ENCODE measurements around the gene TMA7B. TPM values are rescaled to one million over a fixed set of nuclear protein-coding genes. Genes with fewer than 3 reads are reported as not detected.

The TMA7B gene
- total and polyA plus RNA-seq, 7 donors = 0.41 TPM; not detected in 6

DNA sequence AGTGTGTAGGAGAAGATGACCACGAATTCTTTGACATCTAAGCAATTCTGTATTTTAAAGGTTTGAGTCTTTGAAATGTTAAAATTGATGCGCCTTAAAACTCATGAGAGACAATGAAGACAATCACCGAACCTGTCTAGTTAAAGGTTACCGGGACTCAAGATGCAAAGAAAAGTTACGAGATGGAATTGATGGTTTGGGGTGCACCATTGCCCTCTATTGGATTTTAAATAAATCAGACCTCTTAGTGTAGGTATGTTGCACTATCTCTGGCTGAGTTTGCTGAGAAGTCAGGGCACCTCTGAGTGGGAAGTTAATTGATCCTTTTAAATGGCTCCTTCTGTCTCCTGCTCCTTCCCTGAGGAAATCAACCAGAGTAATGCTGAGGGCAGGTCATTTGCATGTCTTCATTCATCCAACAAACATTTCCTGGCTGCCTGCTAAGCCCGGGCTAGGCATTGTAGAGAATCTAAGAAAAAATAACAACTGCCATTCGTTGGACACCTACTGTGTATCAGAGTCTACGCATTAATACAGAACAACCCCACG lies 19.4 kb upstream of the TMA7B start:
- 71 to 81% methylated on average over 9 of the region's 9 CpGs for WGBS, 2 donors
- Histone ChIP-seq H3K36me3 (no peaks in the 10 kb centered on the region), H3K27me3 (peaks cover 0 to 5% (median 0%) of the 10 kb centered on the region in 3 donors), H3K4me1 (no peaks in the 10 kb centered on the region), H3K27ac (no peak overlapping the region), H3K4me3 (no peak overlapping the region), H3K9me3 (no peaks in the 10 kb centered on the region)
- TF ChIP-seq, protein P1, sequence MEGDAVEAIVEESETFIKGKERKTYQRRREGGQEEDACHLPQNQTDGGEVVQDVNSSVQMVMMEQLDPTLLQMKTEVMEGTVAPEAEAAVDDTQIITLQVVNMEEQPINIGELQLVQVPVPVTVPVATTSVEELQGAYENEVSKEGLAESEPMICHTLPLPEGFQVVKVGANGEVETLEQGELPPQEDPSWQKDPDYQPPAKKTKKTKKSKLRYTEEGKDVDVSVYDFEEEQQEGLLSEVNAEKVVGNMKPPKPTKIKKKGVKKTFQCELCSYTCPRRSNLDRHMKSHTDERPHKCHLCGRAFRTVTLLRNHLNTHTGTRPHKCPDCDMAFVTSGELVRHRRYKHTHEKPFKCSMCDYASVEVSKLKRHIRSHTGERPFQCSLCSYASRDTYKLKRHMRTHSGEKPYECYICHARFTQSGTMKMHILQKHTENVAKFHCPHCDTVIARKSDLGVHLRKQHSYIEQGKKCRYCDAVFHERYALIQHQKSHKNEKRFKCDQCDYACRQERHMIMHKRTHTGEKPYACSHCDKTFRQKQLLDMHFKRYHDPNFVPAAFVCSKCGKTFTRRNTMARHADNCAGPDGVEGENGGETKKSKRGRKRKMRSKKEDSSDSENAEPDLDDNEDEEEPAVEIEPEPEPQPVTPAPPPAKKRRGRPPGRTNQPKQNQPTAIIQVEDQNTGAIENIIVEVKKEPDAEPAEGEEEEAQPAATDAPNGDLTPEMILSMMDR (IDR thresholded peaks at IDR 0.05) = no peak
- TF ChIP-seq POLR2A (IDR thresholded peaks at IDR 0.05) (no peak), POLR2AphosphoS5 (IDR thresholded peaks at IDR 0.05) (no peak), EP300 (IDR thresholded peaks at IDR 0.05) (no peak)
- DNase-seq = no peak
- intact Hi-C loops (cut with DNase I) = no loop called here

DNA sequence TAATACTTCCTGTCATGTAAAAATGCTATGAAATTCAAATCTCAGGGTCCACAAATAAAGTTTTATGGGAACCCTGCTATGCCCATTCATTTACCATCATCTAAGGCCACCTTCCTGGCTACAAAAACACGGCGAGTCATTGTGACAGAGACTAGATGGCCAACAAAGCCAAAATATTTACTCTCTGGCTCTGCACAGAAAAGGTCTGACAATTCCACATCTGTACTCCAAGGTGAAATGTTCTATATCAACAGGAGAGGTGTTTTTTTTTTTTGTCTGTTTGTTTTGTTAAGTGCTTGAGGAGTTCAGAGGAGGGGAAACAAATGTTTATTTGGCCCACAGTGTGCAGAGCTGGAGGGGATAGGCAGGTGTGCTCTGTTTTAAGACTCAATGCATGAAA lies 18.6 kb upstream of the TMA7B start:
- intact Hi-C loops (cut with DNase I) = no loop called here
- DNase-seq = no peak
- Histone ChIP-seq H3K36me3 (no peaks in the 10 kb centered on the region), H3K4me1 (no peaks in the 10 kb centered on the region), H3K4me3 (no peak overlapping the region), H3K27ac (no peak overlapping the region), H3K27me3 (peaks cover 0 to 5% (median 0%) of the 10 kb centered on the region in 3 donors), H3K9me3 (no peaks in the 10 kb centered on the region)
- no peak for TF ChIP-seq POLR2A (IDR thresholded peaks at IDR 0.05)
- TF ChIP-seq, protein P1 (IDR thresholded peaks at IDR 0.05) = no peak
- no peak for TF ChIP-seq POLR2AphosphoS5 (IDR thresholded peaks at IDR 0.05)
- TF ChIP-seq EP300 (IDR thresholded peaks at IDR 0.05) = no peak
- 88 to 90% methylated on average over 2 of the region's 2 CpGs for WGBS, 2 donors

DNA sequence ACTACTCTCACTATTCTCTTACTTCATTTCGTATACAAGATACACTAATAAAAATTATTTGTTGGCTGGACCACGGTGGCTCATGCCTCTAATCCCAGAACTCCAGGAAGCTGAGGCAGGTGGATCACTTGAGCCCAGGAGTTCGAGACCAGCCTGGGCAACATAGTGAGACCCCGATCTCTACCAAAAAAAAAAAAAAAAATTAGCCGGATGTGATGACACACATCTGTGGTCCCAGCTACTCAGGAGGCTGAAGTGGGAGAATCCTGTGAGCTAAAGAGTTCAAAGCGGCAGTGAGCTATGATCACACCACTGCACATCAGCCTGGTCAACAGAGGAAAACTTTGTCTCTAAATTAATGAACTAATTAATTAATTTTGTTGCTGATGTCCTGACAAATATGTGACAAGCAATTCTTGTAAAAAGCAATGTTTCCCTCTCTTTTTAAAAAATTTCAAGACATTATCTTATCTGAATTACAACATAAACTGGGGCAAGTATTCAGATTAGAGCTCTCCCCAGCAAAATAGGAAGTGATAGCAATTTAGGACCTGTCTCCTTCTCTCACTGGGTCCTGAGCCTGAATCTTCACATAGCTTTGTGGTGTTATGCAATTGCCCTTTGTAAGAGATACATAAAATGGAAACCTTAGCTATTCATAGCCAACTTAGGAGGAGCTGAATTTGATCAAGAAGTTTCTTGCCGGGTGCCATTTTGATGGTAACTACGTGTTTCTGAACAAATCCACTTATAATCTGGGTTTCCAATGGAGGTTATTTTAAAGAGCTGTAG lies 17.6 kb upstream of the TMA7B start:
- WGBS, 2 donors = 80 to 82% methylated on average over 8 of the region's 8 CpGs
- Histone ChIP-seq H3K4me3 (no peak overlapping the region), H3K9me3 (no peaks in the 10 kb centered on the region), H3K4me1 (no peaks in the 10 kb centered on the region), H3K36me3 (no peaks in the 10 kb centered on the region), H3K27me3 (peaks cover 0 to under 1% (median 0%) of the 10 kb centered on the region in 3 donors), H3K27ac (no peak overlapping the region)
- TF ChIP-seq, protein P1 (IDR thresholded peaks at IDR 0.05) = no peak
- TF ChIP-seq POLR2A (IDR thresholded peaks at IDR 0.05) (no peak), EP300 (IDR thresholded peaks at IDR 0.05) (no peak), POLR2AphosphoS5 (IDR thresholded peaks at IDR 0.05) (no peak)
- DNase-seq = no peak
- intact Hi-C loops (cut with DNase I) = no loop called here

DNA sequence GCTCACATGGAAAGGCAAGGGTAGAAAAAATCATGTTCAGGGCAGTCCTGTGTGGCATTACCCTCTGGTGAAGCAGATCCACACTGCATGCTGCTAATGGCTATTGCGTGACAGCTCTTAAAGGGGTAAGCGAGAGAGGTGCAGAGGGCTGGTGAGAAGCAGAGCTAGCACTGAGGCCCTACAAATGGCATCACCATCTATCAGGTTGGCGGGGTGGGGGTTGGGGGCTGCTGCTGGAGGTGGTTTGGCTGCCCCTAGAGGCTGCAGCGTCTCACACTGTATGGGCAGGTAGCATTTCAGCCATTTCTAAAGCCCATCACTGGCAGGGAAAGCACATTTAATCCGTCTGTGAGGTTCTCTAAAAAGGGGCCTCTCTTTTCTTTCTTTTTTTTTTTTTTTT lies 16.9 kb upstream of the TMA7B start:
- Histone ChIP-seq H3K27me3 (no peaks in the 10 kb centered on the region), H3K9me3 (no peaks in the 10 kb centered on the region), H3K4me3 (no peak overlapping the region), H3K27ac (no peak overlapping the region), H3K36me3 (no peaks in the 10 kb centered on the region), H3K4me1 (no peaks in the 10 kb centered on the region)
- 79 to 93% methylated on average over 5 of the region's 5 CpGs for whole genome bisulfite sequencing, 2 donors
- no peak for DNase-seq
- intact Hi-C loops (cut with DNase I) = no loop called here
- TF ChIP-seq POLR2A (IDR thresholded peaks at IDR 0.05) (no peak), POLR2AphosphoS5 (IDR thresholded peaks at IDR 0.05) (no peak), EP300 (IDR thresholded peaks at IDR 0.05) (no peak)
- TF ChIP-seq, protein P1 (IDR thresholded peaks at IDR 0.05) = no peak
